IMR-90 (cell line): Measurements from ENCODE around the gene TNF. TPM values are rescaled to one million over a fixed set of nuclear protein-coding genes. Genes with fewer than 3 reads are reported as not detected.

Experiments used
- ATAC-seq: fragments of 200-7000 bp; cut with Tn5 transposase; 2 replicates; pipeline ENCODE4 v1.9.1; 2020; ENCODE audit warnings: low read depth, mild to moderate bottlenecking, moderate library complexity
- BruUV-seq: library from RNA; stranded (reverse); fragments of 400-500 nt; replicated peaks from 2 replicates; lab custom pipeline; 2021; lab: Mats Ljungman, UMichigan
- CTCF ChIA-PET: fragments of 300-600 bp; formaldehyde crosslinking; extraction: SDS; loops from one replicate; lab custom pipeline; 2021; ENCODE audit warnings: antibody characterized with exemption; lab: Yijun Ruan, JAX
- POLR2A ChIA-PET: fragments of 300-600 bp; sonication (Branson Sonifier 250); formaldehyde crosslinking; loops from one replicate; lab custom pipeline; 2022; ENCODE audit warnings: antibody characterized with exemption; ENCODE audit not compliant: unreplicated experiment; lab: Charles Lee
- DNase-seq: peaks from one replicate; pipeline ENCODE4 v3.0.0; 2013
- H2AFZ ChIP-seq: replicated peaks from 2 replicates; pipeline ENCODE3; 2013; ENCODE audit warnings: low read length, mild to moderate bottlenecking; ENCODE audit not compliant: poor library complexity
- H2AK5ac ChIP-seq: 2 replicates; pipeline ENCODE4 v1.6.1; 2013; ENCODE audit warnings: low read depth, low read length, inconsistent platforms
- H2AK9ac ChIP-seq: replicated peaks from 2 replicates; pipeline ENCODE3; 2013; ENCODE audit warnings: mild to moderate bottlenecking, low read depth, low read length, moderate library complexity; ENCODE audit not compliant: poor library complexity
- H2BK120ac ChIP-seq: 2 replicates; pipeline ENCODE4 v1.6.1; 2013; ENCODE audit warnings: low read depth, low read length, inconsistent platforms
- H2BK15ac ChIP-seq: 3 replicates; pipeline ENCODE4 v1.6.1; 2013; ENCODE audit warnings: low read depth, low read length, inconsistent platforms
- H2BK20ac ChIP-seq: 2 replicates; pipeline ENCODE4 v1.6.1; 2013; ENCODE audit warnings: low read depth, mild to moderate bottlenecking, inconsistent platforms, low read length, moderate library complexity
- H2BK5ac ChIP-seq: 2 replicates; pipeline ENCODE4 v1.6.1; 2013; ENCODE audit warnings: mild to moderate bottlenecking, low read depth, low read length, inconsistent platforms; ENCODE audit not compliant: poor library complexity, severe bottlenecking
- H3K14ac ChIP-seq: replicated peaks from 2 replicates; pipeline ENCODE4 v1.6.1; 2013; ENCODE audit warnings: low read depth, low read length, inconsistent platforms
- H3K18ac ChIP-seq: 2 replicates; pipeline ENCODE4 v1.6.1; 2013; ENCODE audit warnings: low read depth, low read length, control low read depth
- H3K23ac ChIP-seq: 2 replicates; pipeline ENCODE4 v1.6.1; 2013; ENCODE audit warnings: low read depth, low read length, inconsistent platforms
- H3K27ac ChIP-seq: 2 replicates; pipeline ENCODE4 v1.5.1; 2013; ENCODE audit warnings: mild to moderate bottlenecking, control low read depth, low read length; ENCODE audit not compliant: insufficient read depth
- H3K27me3 ChIP-seq: 2 replicates; pipeline ENCODE4 v1.6.1; 2013; ENCODE audit warnings: low read length; ENCODE audit not compliant: control insufficient read depth, insufficient read depth
- H3K36me3 ChIP-seq: 2 replicates; pipeline ENCODE4 v1.6.1; 2013; ENCODE audit warnings: low read length, mixed read lengths; ENCODE audit not compliant: control insufficient read depth, insufficient read depth
- H3K4ac ChIP-seq: 2 replicates; pipeline ENCODE4 v1.6.1; 2013; ENCODE audit warnings: low read depth, low read length, inconsistent platforms
- H3K4me1 ChIP-seq: 2 replicates; pipeline ENCODE4 v1.6.1; 2013; ENCODE audit warnings: low read length, mixed read lengths; ENCODE audit not compliant: control insufficient read depth, insufficient read depth
- H3K4me2 ChIP-seq: 2 replicates; pipeline ENCODE4 v1.6.1; 2013; ENCODE audit warnings: low read depth, mild to moderate bottlenecking, control low read depth, low read length, moderate library complexity
- H3K4me3 ChIP-seq: 2 replicates; pipeline ENCODE4 v1.5.1; 2013; ENCODE audit warnings: low read depth, mild to moderate bottlenecking, control low read depth, low read length, moderate library complexity; ENCODE audit not compliant: insufficient read depth
- H3K56ac ChIP-seq: 2 replicates; pipeline ENCODE4 v1.6.1; 2013; ENCODE audit warnings: low read length, inconsistent platforms; ENCODE audit not compliant: insufficient read depth; ENCODE audit errors: extremely low read depth
- H3K79me1 ChIP-seq, 2 experiments: 2 replicates each; pipeline ENCODE4 v1.6.1; 2013; ENCODE audit warnings: low read length in 2 of 2, inconsistent platforms in 1 of 2, low read depth in 1 of 2
- H3K9ac ChIP-seq: 2 replicates; pipeline ENCODE4 v1.6.1; 2013; ENCODE audit warnings: low read depth, low read length, control low read depth
- H3K9me1 ChIP-seq: 2 replicates; pipeline ENCODE4 v1.6.1; 2013; ENCODE audit warnings: low read length, inconsistent platforms; ENCODE audit not compliant: insufficient read depth
- H3K9me3 ChIP-seq: 2 replicates; pipeline ENCODE4 v1.6.1; 2013; ENCODE audit warnings: low read length; ENCODE audit not compliant: control insufficient read depth, insufficient read depth
- H4K20me1 ChIP-seq: 2 replicates; pipeline ENCODE4 v1.6.1; 2013; ENCODE audit warnings: low read length, inconsistent platforms; ENCODE audit not compliant: insufficient read depth
- H4K5ac ChIP-seq: 2 replicates; pipeline ENCODE4 v1.6.1; 2013; ENCODE audit warnings: mild to moderate bottlenecking, low read depth, low read length, control low read depth
- H4K8ac ChIP-seq, 2 experiments: 2 replicates each; pipeline ENCODE4 v1.6.1; 2013; ENCODE audit warnings: low read depth in 2 of 2, low read length in 2 of 2, control low read depth in 1 of 2, inconsistent platforms in 1 of 2
- H4K91ac ChIP-seq: 2 replicates; pipeline ENCODE4 v1.6.1; 2013; ENCODE audit warnings: low read depth, low read length, inconsistent platforms; ENCODE audit not compliant: insufficient read depth
- BHLHE40 ChIP-seq: fragments of 150-350 bp; IDR thresholded peaks from 2 replicates; pipeline ENCODE4 v1.6.1; 2016; ENCODE audit warnings: mild to moderate bottlenecking, low read depth, low read length
- whole genome bisulfite sequencing, 2 experiments: methylation state at CpG; one replicate each; pipeline versions ENCODE4 v1.1.5 to v1.1.7; 2013; ENCODE audit warnings: missing lambda C conversion rate in 2 of 2; ENCODE audit not compliant: insufficient read length in 1 of 2; ENCODE audit errors: extremely low coverage in 2 of 2; 5-methylcytosine and 5-hydroxymethylcytosine counted together
- dilution Hi-C: fragments of 300-500 bp; cut with HindIII; formaldehyde crosslinking; loops from one replicate; pipeline ENCODE4 v1.14.3; 2018; ENCODE audit warnings: low sequenced_read_pairs; ENCODE audit not compliant: unreplicated experiment
- in situ Hi-C: fragments of 300-500 bp; cut with MboI; formaldehyde crosslinking; loops from 3 replicates; pipeline ENCODE4 v1.14.3; 2019; ENCODE audit warnings: low sequenced_read_pairs, inconsistent platforms, mixed read lengths
- intact Hi-C: fragments of 100-400 bp; cut with micrococcal nuclease; formaldehyde crosslinking; loops from 2 replicates; pipeline ENCODE4 v1.10.0; 2022
- polyA plus RNA-seq, 3 experiments: library from polyadenylated mRNA; depleted of rRNA; stranded (reverse); fragments of >200 nt; gene quantifications; 2 replicates each; pipeline ENCODE4 v1.2.3, GENCODE V29; 2012; ENCODE audit warnings: low replicate concordance in 1 of 3
- total RNA-seq: library from RNA; depleted of rRNA; stranded (reverse); fragments of >200 nt; gene quantifications from 2 replicates; pipeline ENCODE4 v1.2.3, GENCODE V29; 2012
- TF ChIP-seq, protein P1 (sequence below): fragments of 150-350 bp; IDR thresholded peaks from 2 replicates; pipeline ENCODE4 v1.6.1; 2016; ENCODE audit warnings: low read depth, mild to moderate bottlenecking, low read length, moderate library complexity, borderline replicate concordance

TNF gene
- total and polyA plus RNA-seq, 2 of the 4 experiments (the other 2 are of a cell fraction): not detected

DNA sequence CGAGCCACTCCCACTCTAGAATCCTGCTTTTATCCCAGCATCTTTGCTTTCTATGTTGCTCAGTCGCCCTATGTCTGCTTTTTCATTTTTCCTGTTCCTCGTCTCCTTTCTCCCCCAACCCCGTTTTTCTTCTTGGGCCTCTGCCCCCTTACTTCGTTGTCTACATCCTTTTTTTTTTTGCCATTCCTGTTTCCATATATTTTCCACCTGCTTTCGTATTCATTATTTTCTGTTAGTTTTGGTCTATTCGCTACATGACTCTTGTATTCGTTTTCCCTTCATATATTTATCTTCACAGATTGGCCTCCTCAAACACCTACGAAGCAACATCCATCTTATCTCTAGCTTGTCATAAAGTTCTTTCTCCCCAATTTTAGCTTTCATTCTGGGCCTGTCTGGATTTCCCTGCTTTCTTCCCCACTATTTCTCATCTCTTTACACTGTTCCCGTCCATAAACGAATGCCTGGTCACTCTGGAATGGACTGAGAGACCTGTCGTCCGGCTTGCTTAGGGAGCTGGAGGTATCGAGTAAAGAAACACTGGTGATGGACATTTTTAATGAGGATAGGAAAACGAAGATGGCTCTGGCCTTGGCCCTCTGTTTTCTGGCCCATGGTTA, 46.1 kb downstream of the TNF start:
- Histone ChIP-seq H3K14ac (peak overlapping the region; percentile 100), H4K91ac (peak overlapping the region; percentile 98), H4K8ac (peak overlapping the region; percentile 99), H3K4ac (peak overlapping the region; percentile 98), H4K5ac (peak overlapping the region; percentile 79), H3K4me3 (peak overlapping the region; percentile 81), H2BK20ac (no peak overlapping the region), H2BK120ac (peak overlapping the region; percentile 77), H3K9ac (peak overlapping the region; percentile 100), H3K27me3 (no peaks in the 10 kb centered on the region), H4K20me1 (peaks cover 46% of the 10 kb centered on the region), H3K9me1 (peaks cover 6% of the 10 kb centered on the region), H3K79me1 (peaks cover 12 to 44% of the 10 kb centered on the region in 2 experiments), H3K9me3 (no peaks in the 10 kb centered on the region), H3K23ac (peak overlapping the region; percentile 99), H2AK5ac (peak overlapping the region; percentile 97), H3K56ac (peak overlapping the region; percentile 97), H3K27ac (peak overlapping the region; percentile 99), H2BK5ac (peak overlapping the region; percentile 98), H3K18ac (peak overlapping the region; percentile 78), H3K36me3 (peaks cover 35% of the 10 kb centered on the region), H3K4me2 (peak overlapping the region; percentile 98), H3K4me1 (no peaks in the 10 kb centered on the region), H2AFZ (peak overlapping the region; percentile 92), H2AK9ac (peak overlapping the region; percentile 100), H2BK15ac (peak overlapping the region; percentile 66; the same call in 2 of the 3 replicates)
- ChIA-PET CTCF (interaction anchor here (1.3 kb wide), 1 partner anchor 16 kb away, joined by 4 read pairs; no protein-coding TSS in a partner anchor), POLR2A (interaction anchor here (0.6 kb wide), 1 partner anchor 243 kb away, joined by 3 read pairs; no protein-coding TSS in a partner anchor)
- WGBS, 2 experiments: 1% methylated on average over 10 of the region's 15 CpGs; no CpG with 5 or more reads in 1 of the 2 experiments
- TSS peak; percentile 77 for BruUV-seq
- intact Hi-C loops: no loop called here
- dilution Hi-C loops: no loop called here
- no peak for TF ChIP-seq BHLHE40
- TF ChIP-seq, protein P1, sequence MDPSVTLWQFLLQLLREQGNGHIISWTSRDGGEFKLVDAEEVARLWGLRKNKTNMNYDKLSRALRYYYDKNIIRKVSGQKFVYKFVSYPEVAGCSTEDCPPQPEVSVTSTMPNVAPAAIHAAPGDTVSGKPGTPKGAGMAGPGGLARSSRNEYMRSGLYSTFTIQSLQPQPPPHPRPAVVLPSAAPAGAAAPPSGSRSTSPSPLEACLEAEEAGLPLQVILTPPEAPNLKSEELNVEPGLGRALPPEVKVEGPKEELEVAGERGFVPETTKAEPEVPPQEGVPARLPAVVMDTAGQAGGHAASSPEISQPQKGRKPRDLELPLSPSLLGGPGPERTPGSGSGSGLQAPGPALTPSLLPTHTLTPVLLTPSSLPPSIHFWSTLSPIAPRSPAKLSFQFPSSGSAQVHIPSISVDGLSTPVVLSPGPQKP: no peak
- ATAC-seq (no peak), DNase-seq (no peak)
- in situ Hi-C loops: no loop called here
